ENCODE data around the gene IL17RA.

- no peak for TF ChIP-seq CTCF (conservative IDR thresholded peaks at IDR 0.05)
- TF ChIP-seq ZFX (IDR thresholded peaks at IDR 0.05) = no peak
Measured at GRCh38 chr22:17072877-17073276, 11.9 kb upstream of the IL17RA start.

Data from C4-2B (cell line).